ENCODE data around the gene ABCB4. TPM values are rescaled to one million over a fixed set of nuclear protein-coding genes. Genes with fewer than 3 reads are reported as not detected.

Gene ABCB4
- polyA plus RNA-seq, 1 donor (not counting 4 experiments of a cell fraction or from before 2014, with no cell fraction given): not detected

DNA sequence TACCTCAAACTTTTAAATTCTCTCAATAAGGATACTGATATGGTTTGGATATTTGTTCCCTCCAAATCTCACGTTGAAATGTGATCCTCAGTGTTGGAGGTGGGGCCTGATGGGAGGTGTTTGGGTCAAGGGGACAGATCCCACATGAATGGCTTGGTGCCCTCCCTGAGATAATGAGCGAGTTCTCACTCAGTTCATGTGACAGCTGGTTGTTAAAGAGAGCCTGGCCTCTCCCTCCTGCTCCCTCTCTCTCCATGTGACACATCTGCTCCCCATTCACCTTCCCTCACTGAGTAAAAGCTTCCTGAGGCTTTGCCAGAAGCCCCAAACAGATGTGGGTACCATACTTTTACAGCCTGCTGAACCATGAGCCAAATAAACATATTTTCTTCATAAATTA, 19.2 kb downstream of the ABCB4 start:
- H3K79me2 ChIP-seq (ENCODE audit: control insufficient read depth, insufficient read depth, low read length): no peaks in the 10 kb centered on the region
- dilution Hi-C loops (cut with MboI; ENCODE audit: extremely low pct_ligation_motif_present, low sequenced_read_pairs): no loop called here
- H3K9me1 ChIP-seq (ENCODE audit: control insufficient read depth, extremely low read depth, insufficient read depth, low read length): no peaks in the 10 kb centered on the region
- no peak overlapping the region for H3K9ac ChIP-seq (ENCODE audit: control insufficient read depth, extremely low read depth, insufficient read depth, low read length)
- no peak overlapping the region for H3K27ac ChIP-seq (ENCODE audit: control insufficient read depth, insufficient read depth, low read length)
- H3K36me3 ChIP-seq (ENCODE audit: control insufficient read depth in 2 of 2, extremely low read depth in 1 of 2, insufficient read depth in 2 of 2, low read length in 2 of 2): no peaks in the 10 kb centered on the region
- no peaks in the 10 kb centered on the region for H4K20me1 ChIP-seq (ENCODE audit: control insufficient read depth, extremely low read depth, insufficient read depth, low read length)
- FAIRE-seq: no peak
- no peaks in the 10 kb centered on the region for H3K27me3 ChIP-seq (ENCODE audit: control insufficient read depth, extremely low read depth, insufficient read depth, low read length)
- TF ChIP-seq, protein P1, sequence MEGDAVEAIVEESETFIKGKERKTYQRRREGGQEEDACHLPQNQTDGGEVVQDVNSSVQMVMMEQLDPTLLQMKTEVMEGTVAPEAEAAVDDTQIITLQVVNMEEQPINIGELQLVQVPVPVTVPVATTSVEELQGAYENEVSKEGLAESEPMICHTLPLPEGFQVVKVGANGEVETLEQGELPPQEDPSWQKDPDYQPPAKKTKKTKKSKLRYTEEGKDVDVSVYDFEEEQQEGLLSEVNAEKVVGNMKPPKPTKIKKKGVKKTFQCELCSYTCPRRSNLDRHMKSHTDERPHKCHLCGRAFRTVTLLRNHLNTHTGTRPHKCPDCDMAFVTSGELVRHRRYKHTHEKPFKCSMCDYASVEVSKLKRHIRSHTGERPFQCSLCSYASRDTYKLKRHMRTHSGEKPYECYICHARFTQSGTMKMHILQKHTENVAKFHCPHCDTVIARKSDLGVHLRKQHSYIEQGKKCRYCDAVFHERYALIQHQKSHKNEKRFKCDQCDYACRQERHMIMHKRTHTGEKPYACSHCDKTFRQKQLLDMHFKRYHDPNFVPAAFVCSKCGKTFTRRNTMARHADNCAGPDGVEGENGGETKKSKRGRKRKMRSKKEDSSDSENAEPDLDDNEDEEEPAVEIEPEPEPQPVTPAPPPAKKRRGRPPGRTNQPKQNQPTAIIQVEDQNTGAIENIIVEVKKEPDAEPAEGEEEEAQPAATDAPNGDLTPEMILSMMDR (optimal IDR thresholded peaks at IDR 0.05 in 1 of 3, IDR thresholded peaks at IDR 0.05 in 1 of 3, conservative IDR thresholded peaks at IDR 0.05 in 1 of 3; ENCODE audit: extremely low read depth in 1 of 3, insufficient read depth in 2 of 3, low read length in 3 of 3): no peak
- no peak for TF ChIP-seq EZH2 (IDR thresholded peaks at IDR 0.05; ENCODE audit: low read length)
- H3K4me2 ChIP-seq (ENCODE audit: control insufficient read depth, extremely low read depth, insufficient read depth, low read depth, low read length): no peak overlapping the region
- H3K4me1 ChIP-seq (ENCODE audit: control insufficient read depth, extremely low read depth, insufficient read depth, low read length): no peaks in the 10 kb centered on the region
- H3K4me3 ChIP-seq (ENCODE audit: control insufficient read depth in 2 of 3, extremely low read depth in 1 of 3, insufficient read depth in 2 of 3, low read depth in 1 of 3, low read length in 3 of 3): no peak overlapping the region
- no peak for DNase-seq (ENCODE audit: low read depth, low spot score)
- H2AFZ ChIP-seq (ENCODE audit: control insufficient read depth, low read length): no peak overlapping the region
- H3K9me3 ChIP-seq (ENCODE audit: control insufficient read depth, low read depth, low read length): no peaks in the 10 kb centered on the region

DNA sequence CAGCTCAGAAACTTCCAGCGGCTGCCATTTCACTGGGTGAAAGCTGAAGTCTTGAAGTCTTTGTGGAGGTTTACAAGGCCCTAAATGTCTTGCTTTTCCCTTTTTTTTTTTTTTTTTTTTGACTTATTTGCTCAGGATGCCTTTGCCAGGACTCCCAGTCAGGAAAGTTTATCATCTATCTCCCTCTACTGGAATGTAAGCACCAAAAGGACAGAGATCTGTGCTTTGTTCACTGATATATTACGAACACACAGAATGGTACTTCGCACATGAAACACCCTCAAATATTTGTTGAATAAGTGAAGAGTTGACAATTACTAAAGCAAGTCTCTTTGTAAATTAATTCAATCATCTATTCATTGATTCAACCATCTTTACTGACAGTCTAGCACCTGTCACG, 23.2 kb downstream of the ABCB4 start:
- TF ChIP-seq, protein P1 (optimal IDR thresholded peaks at IDR 0.05 in 1 of 3, IDR thresholded peaks at IDR 0.05 in 1 of 3, conservative IDR thresholded peaks at IDR 0.05 in 1 of 3; ENCODE audit: extremely low read depth in 1 of 3, insufficient read depth in 2 of 3, low read length in 3 of 3): no peak
- TF ChIP-seq EZH2 (IDR thresholded peaks at IDR 0.05; ENCODE audit: low read length): no peak
- no peaks in the 10 kb centered on the region for H3K9me1 ChIP-seq (ENCODE audit: control insufficient read depth, extremely low read depth, insufficient read depth, low read length)
- no peak overlapping the region for H3K4me2 ChIP-seq (ENCODE audit: control insufficient read depth, extremely low read depth, insufficient read depth, low read depth, low read length)
- no peak for DNase-seq (ENCODE audit: low read depth, low spot score)
- H3K36me3 ChIP-seq (ENCODE audit: control insufficient read depth in 2 of 2, extremely low read depth in 1 of 2, insufficient read depth in 2 of 2, low read length in 2 of 2): no peaks in the 10 kb centered on the region
- no peaks in the 10 kb centered on the region for H3K9me3 ChIP-seq (ENCODE audit: control insufficient read depth, low read depth, low read length)
- no peak overlapping the region for H3K27ac ChIP-seq (ENCODE audit: control insufficient read depth, insufficient read depth, low read length)
- no peaks in the 10 kb centered on the region for H4K20me1 ChIP-seq (ENCODE audit: control insufficient read depth, extremely low read depth, insufficient read depth, low read length)
- no peak overlapping the region for H3K4me3 ChIP-seq (ENCODE audit: control insufficient read depth in 2 of 3, extremely low read depth in 1 of 3, insufficient read depth in 2 of 3, low read depth in 1 of 3, low read length in 3 of 3)
- H2AFZ ChIP-seq (ENCODE audit: control insufficient read depth, low read length): no peak overlapping the region
- no peaks in the 10 kb centered on the region for H3K79me2 ChIP-seq (ENCODE audit: control insufficient read depth, insufficient read depth, low read length)
- no peak overlapping the region for H3K9ac ChIP-seq (ENCODE audit: control insufficient read depth, extremely low read depth, insufficient read depth, low read length)
- no peaks in the 10 kb centered on the region for H3K27me3 ChIP-seq (ENCODE audit: control insufficient read depth, extremely low read depth, insufficient read depth, low read length)
- no peaks in the 10 kb centered on the region for H3K4me1 ChIP-seq (ENCODE audit: control insufficient read depth, extremely low read depth, insufficient read depth, low read length)
- dilution Hi-C loops (cut with MboI; ENCODE audit: extremely low pct_ligation_motif_present, low sequenced_read_pairs): no loop called here
- no peak for FAIRE-seq

All from keratinocyte (primary cell).